ENCODE measurements around the gene NOL3. TPM values are rescaled to one million over a fixed set of nuclear protein-coding genes. Genes with fewer than 3 reads are reported as not detected.

NOL3 gene
- total and polyA plus RNA-seq, 12 donors: 71.8 to 132 (median 84.1) TPM

DNA sequence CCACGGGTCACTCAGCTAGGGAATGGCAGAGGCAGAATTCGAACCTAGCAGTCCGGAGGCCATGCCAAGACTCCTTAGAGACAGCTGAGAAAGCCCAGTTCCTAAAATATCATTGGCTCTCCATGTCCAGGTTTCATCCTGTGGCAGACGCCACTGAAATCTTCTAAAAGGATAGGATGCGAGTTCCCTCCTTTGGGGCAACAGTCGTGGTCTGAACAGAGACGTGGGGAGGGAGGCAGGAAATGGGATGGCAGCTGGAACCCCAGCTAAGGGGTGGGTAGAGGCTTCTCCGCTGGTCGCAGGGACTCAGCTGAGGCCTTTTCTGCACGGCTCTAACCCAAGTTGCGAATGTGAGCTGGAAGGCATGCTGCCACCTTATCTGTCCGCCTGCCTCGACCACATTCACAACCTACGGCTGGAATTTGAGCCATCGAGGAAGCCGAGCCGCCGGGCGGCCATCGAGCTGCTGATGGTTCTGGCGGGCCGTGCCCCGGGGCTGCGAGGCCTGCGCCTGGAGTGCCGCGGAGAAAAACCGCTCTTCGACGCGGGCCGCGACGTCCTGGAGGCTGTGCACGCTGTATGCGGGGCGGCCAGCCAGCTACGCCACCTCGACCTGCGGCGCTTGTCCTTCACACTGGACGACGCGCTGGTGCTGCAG, 7.7 kb upstream of the NOL3 start:
- intact Hi-C loops (cut with DNase I): no loop called here
- Histone ChIP-seq H3K9me3 (no peaks in the 10 kb centered on the region), H3K4me3 (peak overlapping the region; percentile 25 to 55 (median 48)), H3K27ac (peak overlapping the region; percentile 14 to 87 (median 80)), H3K27me3 (peaks cover 0 to 65% (median 24%) of the 10 kb centered on the region in 7 donors), H3K36me3 (no peaks in the 10 kb centered on the region), H3K4me1 (peaks cover 35 to 74% (median 58%) of the 10 kb centered on the region in 9 donors)
- ATAC-seq (no peak), DNase-seq (no peak)
- TF ChIP-seq, protein P1, sequence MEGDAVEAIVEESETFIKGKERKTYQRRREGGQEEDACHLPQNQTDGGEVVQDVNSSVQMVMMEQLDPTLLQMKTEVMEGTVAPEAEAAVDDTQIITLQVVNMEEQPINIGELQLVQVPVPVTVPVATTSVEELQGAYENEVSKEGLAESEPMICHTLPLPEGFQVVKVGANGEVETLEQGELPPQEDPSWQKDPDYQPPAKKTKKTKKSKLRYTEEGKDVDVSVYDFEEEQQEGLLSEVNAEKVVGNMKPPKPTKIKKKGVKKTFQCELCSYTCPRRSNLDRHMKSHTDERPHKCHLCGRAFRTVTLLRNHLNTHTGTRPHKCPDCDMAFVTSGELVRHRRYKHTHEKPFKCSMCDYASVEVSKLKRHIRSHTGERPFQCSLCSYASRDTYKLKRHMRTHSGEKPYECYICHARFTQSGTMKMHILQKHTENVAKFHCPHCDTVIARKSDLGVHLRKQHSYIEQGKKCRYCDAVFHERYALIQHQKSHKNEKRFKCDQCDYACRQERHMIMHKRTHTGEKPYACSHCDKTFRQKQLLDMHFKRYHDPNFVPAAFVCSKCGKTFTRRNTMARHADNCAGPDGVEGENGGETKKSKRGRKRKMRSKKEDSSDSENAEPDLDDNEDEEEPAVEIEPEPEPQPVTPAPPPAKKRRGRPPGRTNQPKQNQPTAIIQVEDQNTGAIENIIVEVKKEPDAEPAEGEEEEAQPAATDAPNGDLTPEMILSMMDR (IDR thresholded peaks at IDR 0.05): no peak
- 16 to 33% methylated on average over 38 to 44 of the region's 44 CpGs for WGBS, 2 donors

DNA sequence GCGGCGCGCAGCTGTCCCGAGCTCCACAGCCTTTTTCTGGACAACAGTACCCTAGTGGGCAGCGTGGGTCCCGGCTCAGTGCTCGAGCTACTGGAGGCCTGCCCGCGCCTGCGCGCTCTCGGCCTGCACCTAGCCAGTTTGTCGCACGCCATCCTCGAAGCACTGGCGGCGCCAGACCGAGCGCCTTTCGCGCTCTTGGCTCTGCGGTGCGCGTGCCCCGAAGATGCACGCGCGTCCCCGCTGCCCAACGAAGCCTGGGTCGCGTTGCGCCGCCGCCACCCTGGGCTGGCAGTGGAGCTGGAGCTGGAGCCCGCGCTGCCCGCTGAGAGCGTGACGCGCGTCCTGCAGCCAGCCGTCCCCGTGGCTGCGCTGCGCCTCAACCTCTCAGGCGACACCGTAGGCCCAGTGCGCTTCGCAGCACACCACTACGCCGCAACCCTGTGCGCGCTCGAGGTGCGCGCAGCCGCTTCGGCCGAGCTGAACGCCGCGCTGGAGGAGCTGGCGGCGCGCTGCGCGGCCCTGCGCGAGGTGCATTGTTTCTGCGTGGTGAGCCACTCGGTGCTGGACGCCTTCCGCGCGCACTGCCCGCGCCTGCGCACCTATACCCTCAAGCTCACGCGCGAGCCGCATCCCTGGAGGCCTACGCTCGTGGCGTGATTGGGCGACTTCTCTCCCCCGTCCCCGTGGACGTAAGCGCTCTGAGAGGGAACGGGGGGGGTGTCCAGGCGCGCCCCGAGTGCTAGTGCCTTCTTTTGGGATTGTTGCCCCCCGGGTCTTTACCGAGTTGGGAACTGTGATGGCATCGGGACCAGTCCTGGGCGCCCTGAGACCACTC, 7.0 kb upstream of the NOL3 start:
- WGBS, 2 donors: 1 to 13% methylated on average over 87 to 99 of the region's 99 CpGs

DNA sequence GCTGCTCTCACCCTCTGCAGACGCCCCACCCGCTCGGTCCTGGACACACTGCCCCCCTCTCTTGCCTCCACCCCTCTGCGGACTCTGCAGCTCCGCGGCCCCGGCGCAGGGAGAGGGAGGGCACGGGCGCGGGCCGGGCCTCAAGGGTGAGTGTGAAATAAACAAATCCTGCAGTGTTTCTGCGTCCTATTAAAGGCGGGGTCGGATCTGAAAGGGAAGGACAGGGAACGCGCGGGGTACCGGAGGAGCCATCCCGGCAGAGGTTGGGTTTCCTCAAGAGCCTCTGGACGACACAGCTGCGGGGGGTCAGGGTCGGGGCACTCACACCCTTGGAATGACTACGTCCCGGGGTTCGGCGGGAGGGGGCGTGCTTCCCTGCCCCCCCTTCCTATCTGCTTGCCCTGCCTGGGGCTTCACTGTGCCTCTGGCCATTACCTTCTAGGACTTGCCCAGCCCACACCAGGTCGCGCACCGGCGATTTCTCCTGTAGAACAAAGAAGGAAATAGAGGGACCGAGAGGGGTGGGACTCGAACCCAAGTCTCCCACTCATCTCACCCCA, 6.3 kb upstream of the NOL3 start:
- Histone ChIP-seq H3K4me1 (peaks cover 32 to 66% (median 56%) of the 10 kb centered on the region in 9 donors), H3K4me3 (peak overlapping the region; percentile 25 to 55 (median 48)), H3K9me3 (no peaks in the 10 kb centered on the region), H3K36me3 (no peaks in the 10 kb centered on the region), H3K27ac (peak overlapping the region; percentile 14 to 87 (median 80)), H3K27me3 (peaks cover 0 to 79% (median 24%) of the 10 kb centered on the region in 7 donors)
- no peak for DNase-seq
- 0 to 3% methylated on average over 34 of the region's 34 CpGs for WGBS, 2 donors
- intact Hi-C loops (cut with DNase I): no loop called here
- TF ChIP-seq, protein P1 (IDR thresholded peaks at IDR 0.05): no peak
- peak in 3 of 8 donors; percentile 7 to 10 (median 10) for ATAC-seq

More for the DNA sequence above, 7.0 kb upstream of the NOL3 start:
- Histone ChIP-seq H3K4me1 (peaks cover 35 to 67% (median 58%) of the 10 kb centered on the region in 9 donors), H3K9me3 (no peaks in the 10 kb centered on the region), H3K36me3 (no peaks in the 10 kb centered on the region), H3K27me3 (peaks cover 0 to 72% (median 24%) of the 10 kb centered on the region in 7 donors), H3K4me3 (peak overlapping the region; percentile 25 to 55 (median 48)), H3K27ac (peak overlapping the region; percentile 14 to 87 (median 80))
- DNase-seq: peak in 1 of 2 donors; percentile 72
- peak; percentile 14 to 51 (median 25) for ATAC-seq
- TF ChIP-seq, protein P1 (IDR thresholded peaks at IDR 0.05): no peak
- intact Hi-C loops (cut with DNase I): no loop called here

DNA sequence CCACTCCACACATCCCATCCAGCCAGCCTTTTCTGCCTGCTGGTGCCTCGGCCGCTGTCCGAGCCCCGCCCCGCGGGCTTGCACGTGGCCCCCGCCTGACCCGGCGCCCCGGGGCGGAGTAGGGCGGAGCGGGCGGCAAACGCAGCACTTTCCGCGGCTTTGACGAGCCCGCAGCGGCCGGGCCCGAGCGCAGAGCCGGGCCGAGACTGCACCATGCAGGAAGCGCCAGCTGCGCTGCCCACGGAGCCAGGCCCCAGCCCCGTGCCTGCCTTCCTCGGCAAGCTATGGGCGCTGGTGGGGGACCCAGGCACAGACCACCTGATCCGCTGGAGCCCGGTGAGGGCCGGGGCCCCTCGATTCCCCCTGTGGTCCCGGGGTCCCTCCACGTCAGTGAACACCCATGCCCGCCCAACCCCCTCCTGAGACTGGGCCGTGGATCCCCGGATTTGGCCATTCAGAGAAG, 5.7 kb upstream of the NOL3 start, which contains the start of gene HSF4:
TSS of gene HSF4 (plus strand) at position 147 of the 463 bp plus-strand sequence. CDS start at position 214, 67 bp downstream.
- WGBS, 2 donors: 1 to 2% methylated on average over 36 to 41 of the region's 41 CpGs
- Histone ChIP-seq H3K4me3 (peak within 1 kb of the TSS; percentile 41 to 55 (median 48)), H3K4me1 (peaks cover 33 to 67% (median 57%) of the 10 kb centered on the region in 9 donors), H3K27me3 (peaks cover 0 to 85% (median 24%) of the 10 kb centered on the region in 7 donors), H3K9me3 (no peaks in the 10 kb centered on the region), H3K36me3 (no peaks in the 10 kb centered on the region), H3K27ac (peak within 1 kb of the TSS; percentile 68 to 87 (median 80))
- DNase-seq: peak in 1 of 2 donors; percentile 78
- peak; percentile 32 to 48 (median 42) for ATAC-seq
- TF ChIP-seq, protein P1 (IDR thresholded peaks at IDR 0.05): no peak
- intact Hi-C loops (cut with DNase I): no loop called here
